GM23338 (cell line): Measurements from ENCODE around the gene PAGE1. TPM values are rescaled to one million over a fixed set of nuclear protein-coding genes. Genes with fewer than 3 reads are reported as not detected.

Experiments used
- CREB1 ChIP-seq: fragments of 250-450 bp; sonication (Bioruptor Pico); IDR thresholded peaks from 2 replicates; pipeline ENCODE4 v1.5.0; 2020; ENCODE audit warnings: low read depth, mild to moderate bottlenecking, moderate library complexity
- EZH2 ChIP-seq: fragments of 200-600 bp; sonication (generic); IDR thresholded peaks from one replicate; pipeline ENCODE4 v1.8.0; 2017; ENCODE audit warnings: antibody characterized with exemption, mild to moderate bottlenecking, low read depth; ENCODE audit not compliant: unreplicated experiment
- POLR2AphosphoS5 ChIP-seq: IDR thresholded peaks from 2 replicates; pipeline ENCODE4 v1.6.1; 2016; ENCODE audit warnings: antibody characterized with exemption, low read depth
- ZNF114 ChIP-seq: fragments of 250-450 bp; sonication (Bioruptor Pico); IDR thresholded peaks from 2 replicates; pipeline ENCODE4 v1.5.0; 2020; ENCODE audit warnings: mild to moderate bottlenecking, moderate library complexity
- polyA plus RNA-seq: library from polyadenylated mRNA; unstranded; fragments of >200 nt; fragmentation: Nextera tagmentation; extraction: Ambion mirVana; gene quantifications from 2 replicates; pipeline ENCODE4 v1.2.1, GENCODE V29; 2016
- total RNA-seq: library from RNA; depleted of rRNA; stranded (reverse); fragments of >200 nt; shearing (Covaris generic); gene quantifications from 2 replicates; pipeline ENCODE4 v1.2.3, GENCODE V29; 2014
- TF ChIP-seq, protein P1 (sequence below): fragments of 250-450 bp; sonication (Bioruptor Pico); IDR thresholded peaks from 2 replicates; pipeline ENCODE4 v1.5.0; 2020; ENCODE audit warnings: mild to moderate bottlenecking, moderate library complexity
- TF ChIP-seq, protein P2 (sequence below): IDR thresholded peaks from one replicate; pipeline ENCODE4 v1.6.1; 2018; ENCODE audit warnings: antibody characterized with exemption; ENCODE audit not compliant: unreplicated experiment
- TF ChIP-seq, protein P3 (sequence below): IDR thresholded peaks from 2 replicates; pipeline ENCODE4 v1.6.1; 2016; ENCODE audit warnings: antibody characterized with exemption
- TF ChIP-seq, protein P4 (sequence below), 2 experiments: fragments of 200-600 bp in 1 of 2; sonication (generic) in 1 of 2; conservative IDR thresholded peaks; 2 replicates each; pipeline versions ENCODE4 v1.5.1 to v1.6.1; 2016 to 2017; ENCODE audit warnings: antibody characterized with exemption in 2 of 2, low read depth in 2 of 2, mild to moderate bottlenecking in 2 of 2, moderate library complexity in 1 of 2

PAGE1 gene
- total and polyA plus RNA-seq, 2 experiments from 2014 or later, result not detected

DNA sequence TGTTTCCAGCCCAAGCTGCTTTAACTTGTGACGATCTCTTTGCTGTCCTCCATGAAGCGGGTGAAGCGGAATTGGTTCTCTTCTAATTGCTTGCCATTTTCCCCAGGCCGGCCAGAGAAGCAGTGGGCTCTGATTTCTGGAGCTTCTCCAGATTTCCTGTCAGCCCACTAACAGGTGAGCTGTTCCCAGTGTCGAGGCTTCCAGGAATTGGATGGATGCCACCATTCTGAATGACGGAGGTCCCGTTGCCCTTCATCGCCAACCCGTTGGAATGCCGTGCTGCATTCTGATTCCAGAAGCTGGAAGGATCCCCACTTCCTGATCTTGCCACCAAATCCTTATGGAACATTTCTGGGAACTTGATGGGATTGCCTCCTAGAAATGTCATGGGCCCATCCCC, 31.0 kb downstream of the PAGE1 start (continued):
- TF ChIP-seq, protein P1, sequence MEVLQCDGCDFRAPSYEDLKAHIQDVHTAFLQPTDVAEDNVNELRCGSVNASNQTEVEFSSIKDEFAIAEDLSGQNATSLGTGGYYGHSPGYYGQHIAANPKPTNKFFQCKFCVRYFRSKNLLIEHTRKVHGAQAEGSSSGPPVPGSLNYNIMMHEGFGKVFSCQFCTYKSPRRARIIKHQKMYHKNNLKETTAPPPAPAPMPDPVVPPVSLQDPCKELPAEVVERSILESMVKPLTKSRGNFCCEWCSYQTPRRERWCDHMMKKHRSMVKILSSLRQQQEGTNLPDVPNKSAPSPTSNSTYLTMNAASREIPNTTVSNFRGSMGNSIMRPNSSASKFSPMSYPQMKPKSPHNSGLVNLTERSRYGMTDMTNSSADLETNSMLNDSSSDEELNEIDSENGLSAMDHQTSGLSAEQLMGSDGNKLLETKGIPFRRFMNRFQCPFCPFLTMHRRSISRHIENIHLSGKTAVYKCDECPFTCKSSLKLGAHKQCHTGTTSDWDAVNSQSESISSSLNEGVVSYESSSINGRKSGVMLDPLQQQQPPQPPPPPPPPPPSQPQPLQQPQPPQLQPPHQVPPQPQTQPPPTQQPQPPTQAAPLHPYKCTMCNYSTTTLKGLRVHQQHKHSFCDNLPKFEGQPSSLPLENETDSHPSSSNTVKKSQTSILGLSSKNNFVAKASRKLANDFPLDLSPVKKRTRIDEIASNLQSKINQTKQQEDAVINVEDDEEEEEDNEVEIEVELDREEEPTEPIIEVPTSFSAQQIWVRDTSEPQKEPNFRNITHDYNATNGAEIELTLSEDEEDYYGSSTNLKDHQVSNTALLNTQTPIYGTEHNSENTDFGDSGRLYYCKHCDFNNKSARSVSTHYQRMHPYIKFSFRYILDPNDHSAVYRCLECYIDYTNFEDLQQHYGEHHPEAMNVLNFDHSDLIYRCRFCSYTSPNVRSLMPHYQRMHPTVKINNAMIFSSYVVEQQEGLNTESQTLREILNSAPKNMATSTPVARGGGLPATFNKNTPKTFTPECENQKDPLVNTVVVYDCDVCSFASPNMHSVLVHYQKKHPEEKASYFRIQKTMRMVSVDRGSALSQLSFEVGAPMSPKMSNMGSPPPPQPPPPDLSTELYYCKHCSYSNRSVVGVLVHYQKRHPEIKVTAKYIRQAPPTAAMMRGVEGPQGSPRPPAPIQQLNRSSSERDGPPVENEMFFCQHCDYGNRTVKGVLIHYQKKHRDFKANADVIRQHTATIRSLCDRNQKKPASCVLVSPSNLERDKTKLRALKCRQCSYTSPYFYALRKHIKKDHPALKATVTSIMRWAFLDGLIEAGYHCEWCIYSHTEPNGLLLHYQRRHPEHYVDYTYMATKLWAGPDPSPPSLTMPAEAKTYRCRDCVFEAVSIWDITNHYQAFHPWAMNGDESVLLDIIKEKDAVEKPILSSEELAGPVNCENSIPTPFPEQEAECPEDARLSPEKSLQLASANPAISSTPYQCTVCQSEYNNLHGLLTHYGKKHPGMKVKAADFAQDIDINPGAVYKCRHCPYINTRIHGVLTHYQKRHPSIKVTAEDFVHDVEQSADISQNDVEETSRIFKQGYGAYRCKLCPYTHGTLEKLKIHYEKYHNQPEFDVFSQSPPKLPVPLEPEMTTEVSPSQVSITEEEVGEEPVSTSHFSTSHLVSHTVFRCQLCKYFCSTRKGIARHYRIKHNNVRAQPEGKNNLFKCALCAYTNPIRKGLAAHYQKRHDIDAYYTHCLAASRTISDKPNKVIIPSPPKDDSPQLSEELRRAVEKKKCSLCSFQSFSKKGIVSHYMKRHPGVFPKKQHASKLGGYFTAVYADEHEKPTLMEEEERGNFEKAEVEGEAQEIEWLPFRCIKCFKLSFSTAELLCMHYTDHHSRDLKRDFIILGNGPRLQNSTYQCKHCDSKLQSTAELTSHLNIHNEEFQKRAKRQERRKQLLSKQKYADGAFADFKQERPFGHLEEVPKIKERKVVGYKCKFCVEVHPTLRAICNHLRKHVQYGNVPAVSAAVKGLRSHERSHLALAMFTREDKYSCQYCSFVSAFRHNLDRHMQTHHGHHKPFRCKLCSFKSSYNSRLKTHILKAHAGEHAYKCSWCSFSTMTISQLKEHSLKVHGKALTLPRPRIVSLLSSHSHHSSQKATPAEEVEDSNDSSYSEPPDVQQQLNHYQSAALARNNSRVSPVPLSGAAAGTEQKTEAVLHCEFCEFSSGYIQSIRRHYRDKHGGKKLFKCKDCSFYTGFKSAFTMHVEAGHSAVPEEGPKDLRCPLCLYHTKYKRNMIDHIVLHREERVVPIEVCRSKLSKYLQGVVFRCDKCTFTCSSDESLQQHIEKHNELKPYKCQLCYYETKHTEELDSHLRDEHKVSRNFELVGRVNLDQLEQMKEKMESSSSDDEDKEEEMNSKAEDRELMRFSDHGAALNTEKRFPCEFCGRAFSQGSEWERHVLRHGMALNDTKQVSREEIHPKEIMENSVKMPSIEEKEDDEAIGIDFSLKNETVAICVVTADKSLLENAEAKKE, result no peak
- TF ChIP-seq, protein P2, sequence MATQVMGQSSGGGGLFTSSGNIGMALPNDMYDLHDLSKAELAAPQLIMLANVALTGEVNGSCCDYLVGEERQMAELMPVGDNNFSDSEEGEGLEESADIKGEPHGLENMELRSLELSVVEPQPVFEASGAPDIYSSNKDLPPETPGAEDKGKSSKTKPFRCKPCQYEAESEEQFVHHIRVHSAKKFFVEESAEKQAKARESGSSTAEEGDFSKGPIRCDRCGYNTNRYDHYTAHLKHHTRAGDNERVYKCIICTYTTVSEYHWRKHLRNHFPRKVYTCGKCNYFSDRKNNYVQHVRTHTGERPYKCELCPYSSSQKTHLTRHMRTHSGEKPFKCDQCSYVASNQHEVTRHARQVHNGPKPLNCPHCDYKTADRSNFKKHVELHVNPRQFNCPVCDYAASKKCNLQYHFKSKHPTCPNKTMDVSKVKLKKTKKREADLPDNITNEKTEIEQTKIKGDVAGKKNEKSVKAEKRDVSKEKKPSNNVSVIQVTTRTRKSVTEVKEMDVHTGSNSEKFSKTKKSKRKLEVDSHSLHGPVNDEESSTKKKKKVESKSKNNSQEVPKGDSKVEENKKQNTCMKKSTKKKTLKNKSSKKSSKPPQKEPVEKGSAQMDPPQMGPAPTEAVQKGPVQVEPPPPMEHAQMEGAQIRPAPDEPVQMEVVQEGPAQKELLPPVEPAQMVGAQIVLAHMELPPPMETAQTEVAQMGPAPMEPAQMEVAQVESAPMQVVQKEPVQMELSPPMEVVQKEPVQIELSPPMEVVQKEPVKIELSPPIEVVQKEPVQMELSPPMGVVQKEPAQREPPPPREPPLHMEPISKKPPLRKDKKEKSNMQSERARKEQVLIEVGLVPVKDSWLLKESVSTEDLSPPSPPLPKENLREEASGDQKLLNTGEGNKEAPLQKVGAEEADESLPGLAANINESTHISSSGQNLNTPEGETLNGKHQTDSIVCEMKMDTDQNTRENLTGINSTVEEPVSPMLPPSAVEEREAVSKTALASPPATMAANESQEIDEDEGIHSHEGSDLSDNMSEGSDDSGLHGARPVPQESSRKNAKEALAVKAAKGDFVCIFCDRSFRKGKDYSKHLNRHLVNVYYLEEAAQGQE, result no peak
- TF ChIP-seq, protein P3, sequence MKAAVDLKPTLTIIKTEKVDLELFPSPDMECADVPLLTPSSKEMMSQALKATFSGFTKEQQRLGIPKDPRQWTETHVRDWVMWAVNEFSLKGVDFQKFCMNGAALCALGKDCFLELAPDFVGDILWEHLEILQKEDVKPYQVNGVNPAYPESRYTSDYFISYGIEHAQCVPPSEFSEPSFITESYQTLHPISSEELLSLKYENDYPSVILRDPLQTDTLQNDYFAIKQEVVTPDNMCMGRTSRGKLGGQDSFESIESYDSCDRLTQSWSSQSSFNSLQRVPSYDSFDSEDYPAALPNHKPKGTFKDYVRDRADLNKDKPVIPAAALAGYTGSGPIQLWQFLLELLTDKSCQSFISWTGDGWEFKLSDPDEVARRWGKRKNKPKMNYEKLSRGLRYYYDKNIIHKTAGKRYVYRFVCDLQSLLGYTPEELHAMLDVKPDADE, result no peak
- TF ChIP-seq CREB1 (CRISPR knock-in tag), result no peak
- TF ChIP-seq, protein P4, sequence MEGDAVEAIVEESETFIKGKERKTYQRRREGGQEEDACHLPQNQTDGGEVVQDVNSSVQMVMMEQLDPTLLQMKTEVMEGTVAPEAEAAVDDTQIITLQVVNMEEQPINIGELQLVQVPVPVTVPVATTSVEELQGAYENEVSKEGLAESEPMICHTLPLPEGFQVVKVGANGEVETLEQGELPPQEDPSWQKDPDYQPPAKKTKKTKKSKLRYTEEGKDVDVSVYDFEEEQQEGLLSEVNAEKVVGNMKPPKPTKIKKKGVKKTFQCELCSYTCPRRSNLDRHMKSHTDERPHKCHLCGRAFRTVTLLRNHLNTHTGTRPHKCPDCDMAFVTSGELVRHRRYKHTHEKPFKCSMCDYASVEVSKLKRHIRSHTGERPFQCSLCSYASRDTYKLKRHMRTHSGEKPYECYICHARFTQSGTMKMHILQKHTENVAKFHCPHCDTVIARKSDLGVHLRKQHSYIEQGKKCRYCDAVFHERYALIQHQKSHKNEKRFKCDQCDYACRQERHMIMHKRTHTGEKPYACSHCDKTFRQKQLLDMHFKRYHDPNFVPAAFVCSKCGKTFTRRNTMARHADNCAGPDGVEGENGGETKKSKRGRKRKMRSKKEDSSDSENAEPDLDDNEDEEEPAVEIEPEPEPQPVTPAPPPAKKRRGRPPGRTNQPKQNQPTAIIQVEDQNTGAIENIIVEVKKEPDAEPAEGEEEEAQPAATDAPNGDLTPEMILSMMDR (conservative IDR thresholded peaks at IDR 0.05; ENCODE audit: low read depth in 2 of 2), result no peak
- no peak for TF ChIP-seq EZH2
- TF ChIP-seq ZNF114 (CRISPR knock-in tag), result no peak
- no peak for TF ChIP-seq POLR2AphosphoS5
